Fibroblast of the conjunctiva (primary cell): ENCODE results near the gene NEB.
"Not testable (repeated sequence)": the region's sequence is repeated elsewhere in the genome, so short reads cannot be mapped to it uniquely, and the experiment has no call there.

Source experiments
- DNase-seq: peaks from one replicate; pipeline ENCODE4 v3.0.0-alpha.2; 2010; ENCODE audit warnings: low read depth

Gene NEB

GRCh38 chr2:151609705-151610104 lies 124.6 kb downstream of the NEB start:
- DNase-seq = no peak

DNA sequence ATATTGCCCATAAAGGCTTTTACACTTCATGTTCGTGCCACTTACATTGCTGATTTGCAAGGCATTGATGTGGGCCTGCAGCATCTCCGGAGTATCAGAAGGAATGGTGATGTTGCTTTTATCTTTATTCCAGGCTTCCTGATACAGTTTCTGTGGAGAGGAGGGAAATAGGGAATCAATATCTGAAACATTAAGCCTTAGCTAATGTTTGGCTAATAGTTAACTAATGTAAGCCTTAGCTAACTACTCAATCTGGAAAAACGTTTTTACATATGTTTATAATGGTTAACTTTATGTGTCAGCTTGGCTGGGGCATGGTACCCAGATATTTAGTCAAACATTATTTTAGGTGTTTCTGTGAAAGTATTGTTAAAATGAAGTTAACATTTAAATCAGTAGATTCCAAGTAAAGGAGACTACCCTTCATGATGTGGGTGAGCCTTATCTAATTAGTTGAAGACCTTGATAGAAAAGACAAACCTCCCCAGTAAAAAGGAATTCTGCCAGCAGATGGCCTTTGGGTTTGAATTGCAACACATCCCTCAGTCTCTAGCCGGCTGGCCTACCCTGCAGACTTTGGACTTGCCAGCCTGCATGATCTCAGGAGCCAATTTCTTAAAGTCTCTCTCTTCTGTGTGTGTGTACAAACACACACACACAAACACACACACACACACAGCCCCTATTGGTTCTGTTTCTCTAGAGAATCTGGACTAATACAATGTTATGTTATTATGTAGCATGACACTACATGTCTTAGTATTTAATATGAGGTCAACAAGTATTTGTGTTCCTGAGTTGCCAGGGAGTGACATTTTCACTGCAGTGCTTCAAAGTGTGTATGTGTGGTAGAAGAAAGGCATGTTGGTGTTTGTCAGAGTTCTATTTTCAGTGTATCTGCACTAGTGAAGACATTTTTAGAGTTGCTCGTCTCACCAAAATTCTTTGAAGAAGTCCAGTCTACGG lies 126.5 kb downstream of the NEB start:
- DNase-seq = not testable (repeated sequence)

- DNase-seq = not testable (repeated sequence)
Measured at GRCh38 chr2:151603530-151603929, 130.7 kb downstream of the NEB start.

- DNase-seq = not testable (repeated sequence)
Measured at GRCh38 chr2:151602402-151602801, 131.9 kb downstream of the NEB start.

- not testable (repeated sequence) for DNase-seq
Measured at GRCh38 chr2:151601803-151602202, 132.5 kb downstream of the NEB start.

GRCh38 chr2:151596903-151597608 lies 137.2 kb downstream of the NEB start:
- DNase-seq = not testable (repeated sequence)

DNA sequence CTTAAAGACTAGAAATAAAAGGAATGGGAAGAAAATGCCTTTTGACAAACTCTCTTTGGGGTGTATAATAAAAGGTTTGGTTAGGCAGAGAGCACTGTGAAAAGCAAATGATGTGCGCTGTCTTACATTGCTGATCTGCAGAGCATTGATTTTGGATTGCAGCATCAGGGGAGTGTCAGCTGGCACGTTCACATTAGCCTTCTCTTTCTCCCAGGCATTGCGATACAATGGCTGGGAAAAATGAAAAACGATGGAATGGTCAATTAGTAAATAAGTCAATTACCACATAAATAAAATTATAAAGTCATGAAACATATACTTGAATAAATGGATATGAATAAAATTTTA lies 142.4 kb downstream of the NEB start:
- not testable (repeated sequence) for DNase-seq

DNA sequence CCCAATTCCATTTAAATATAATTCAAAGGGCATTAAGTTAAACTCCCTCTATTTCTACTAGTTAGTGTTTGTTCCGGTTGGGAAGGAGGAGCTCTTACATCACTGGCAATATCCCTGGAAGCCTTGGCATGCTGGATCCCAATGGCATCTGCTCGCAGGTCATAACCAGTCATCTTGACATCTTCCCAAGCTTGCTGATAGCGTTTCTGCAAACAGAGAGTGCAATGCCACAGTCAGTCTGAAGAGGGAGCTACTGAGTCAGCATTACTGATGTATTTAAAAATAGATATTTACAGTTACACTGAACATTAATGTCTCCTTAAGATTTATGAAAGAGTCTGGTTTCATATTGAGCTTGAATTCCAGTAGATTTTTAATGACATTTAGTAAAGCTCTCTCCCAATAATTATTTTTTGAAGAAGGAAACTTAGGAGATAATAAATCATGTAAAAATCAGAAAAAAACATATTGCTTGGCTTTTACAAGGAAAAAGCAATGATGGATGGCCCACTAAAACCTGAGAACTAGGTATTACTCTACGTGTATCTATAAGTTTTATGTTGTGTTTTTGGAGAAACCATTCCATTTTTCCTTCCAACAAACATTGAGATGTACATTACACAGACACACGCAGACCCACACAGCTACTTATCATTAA lies 142.9 kb downstream of the NEB start:
- not testable (repeated sequence) for DNase-seq

- not testable (repeated sequence) for DNase-seq
Measured at GRCh38 chr2:151581300-151581699, 153.0 kb downstream of the NEB start.

DNA sequence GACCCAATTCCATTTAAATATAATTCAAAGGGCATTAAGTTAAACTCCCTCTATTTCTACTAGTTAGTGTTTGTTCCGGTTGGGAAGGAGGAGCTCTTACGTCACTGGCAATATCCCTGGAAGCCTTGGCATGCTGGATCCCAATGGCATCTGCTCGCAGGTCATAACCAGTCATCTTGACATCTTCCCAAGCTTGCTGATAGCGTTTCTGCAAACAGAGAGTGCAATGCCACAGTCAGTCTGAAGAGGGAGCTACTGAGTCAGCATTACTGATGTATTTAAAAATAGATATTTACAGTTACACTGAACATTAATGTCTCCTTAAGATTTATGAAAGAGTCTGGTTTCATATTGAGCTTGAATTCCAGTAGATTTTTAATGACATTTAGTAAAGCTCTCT lies 153.6 kb downstream of the NEB start:
- not testable (repeated sequence) for DNase-seq

GRCh38 chr2:151577116-151577515 lies 157.2 kb downstream of the NEB start:
- DNase-seq = no peak

DNA sequence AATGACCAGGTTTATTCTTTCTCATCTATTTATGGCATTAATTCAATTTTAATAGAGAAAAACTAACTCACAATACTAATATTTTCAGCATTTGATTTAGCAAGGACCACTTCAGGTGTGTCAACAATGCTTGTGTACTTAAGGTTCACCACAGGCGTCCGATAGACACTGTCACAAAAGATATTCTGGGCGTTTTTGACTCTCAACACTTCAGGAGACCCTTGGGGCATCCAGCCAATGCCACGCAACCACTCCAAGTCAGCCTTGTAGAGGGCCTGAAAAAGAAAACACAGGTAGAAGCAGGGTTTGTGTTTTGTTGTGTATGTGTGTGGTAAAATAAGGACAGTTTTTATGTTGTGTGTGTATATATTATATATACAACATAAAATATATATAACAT lies 158.2 kb downstream of the NEB start:
- DNase-seq = no peak

- no peak for DNase-seq
Measured at GRCh38 chr2:151575338-151575737, 158.9 kb downstream of the NEB start.

GRCh38 chr2:151570191-151570590 lies 164.1 kb downstream of the NEB start:
- DNase-seq = no peak

DNA sequence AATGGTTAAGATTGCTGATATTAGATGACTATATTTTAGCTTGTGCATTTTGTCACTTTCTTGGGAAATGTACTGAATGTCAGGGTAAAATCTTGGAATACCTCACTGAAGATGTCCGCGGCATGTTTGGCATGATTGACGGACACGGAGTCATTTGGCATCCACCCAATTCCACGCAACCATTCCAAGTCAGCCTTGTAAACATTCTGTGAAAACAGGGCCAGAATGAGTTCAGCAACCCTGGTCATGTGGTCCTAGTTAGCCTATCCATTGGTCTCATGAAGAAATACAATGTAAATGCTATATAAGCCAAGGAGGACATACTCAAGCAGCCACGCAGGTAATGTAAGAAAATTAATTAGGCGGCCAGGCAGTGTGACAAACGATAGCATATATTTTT lies 165.1 kb downstream of the NEB start:
- no peak for DNase-seq

GRCh38 chr2:151568501-151568900 lies 165.8 kb downstream of the NEB start:
- no peak for DNase-seq

DNA sequence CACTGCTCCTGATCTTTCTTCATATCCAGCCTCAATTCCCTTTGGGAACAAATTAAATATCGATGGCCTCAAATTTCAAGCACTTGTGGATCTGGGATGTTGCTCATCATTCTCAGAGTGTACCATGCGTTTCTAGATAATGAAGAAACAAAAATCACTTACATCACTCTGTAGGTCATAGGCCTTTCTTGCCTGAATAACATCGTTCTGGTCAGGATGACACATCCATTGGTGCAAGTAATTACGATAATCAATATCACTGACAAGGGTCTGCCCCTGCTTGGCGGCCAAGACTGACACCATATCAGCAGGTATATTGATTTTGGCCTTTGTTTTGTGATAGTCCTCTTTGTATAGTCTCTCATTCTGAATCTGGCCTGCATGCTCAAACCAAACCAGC lies 167.3 kb downstream of the NEB start:
- DNase-seq = no peak

DNA sequence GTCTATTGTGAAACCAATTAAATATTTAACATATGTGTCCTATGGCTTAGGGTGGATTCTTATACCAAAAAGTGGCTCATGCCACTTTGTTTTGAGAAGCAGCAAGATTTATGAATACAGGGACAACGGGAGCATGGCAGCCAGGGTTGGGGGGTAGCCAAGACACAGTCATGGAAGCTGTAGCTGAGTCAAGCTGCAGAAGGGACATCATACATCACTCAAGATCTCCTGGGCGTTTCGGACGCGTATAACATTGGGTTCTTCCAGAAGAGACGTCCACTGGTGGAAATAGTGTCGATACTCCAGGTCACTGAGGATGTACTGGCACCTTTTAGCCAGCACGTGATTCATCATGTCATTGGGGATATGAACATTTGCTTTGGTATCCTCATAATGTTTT lies 171.9 kb downstream of the NEB start:
- DNase-seq = no peak

GRCh38 chr2:151560289-151560688 lies 174.0 kb downstream of the NEB start:
- DNase-seq = no peak

DNA sequence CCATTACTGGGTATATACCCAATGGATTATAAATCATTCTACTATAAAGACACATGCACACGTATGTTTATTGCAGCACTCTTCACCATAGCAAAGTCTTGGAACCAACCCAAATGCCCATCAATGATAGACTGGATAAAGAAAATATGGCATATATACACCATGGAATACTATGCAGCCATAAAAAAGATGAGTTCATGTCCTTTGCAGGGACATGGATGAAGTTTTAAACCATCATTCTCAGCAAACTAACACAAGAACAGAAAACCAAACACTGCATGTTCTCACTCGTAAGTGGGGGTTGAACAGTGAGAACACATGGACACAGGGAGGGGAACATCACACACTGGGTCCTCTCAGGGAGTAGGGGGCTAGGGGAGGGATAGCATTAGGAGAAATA lies 174.8 kb downstream of the NEB start:
- DNase-seq = not testable (repeated sequence)

DNA sequence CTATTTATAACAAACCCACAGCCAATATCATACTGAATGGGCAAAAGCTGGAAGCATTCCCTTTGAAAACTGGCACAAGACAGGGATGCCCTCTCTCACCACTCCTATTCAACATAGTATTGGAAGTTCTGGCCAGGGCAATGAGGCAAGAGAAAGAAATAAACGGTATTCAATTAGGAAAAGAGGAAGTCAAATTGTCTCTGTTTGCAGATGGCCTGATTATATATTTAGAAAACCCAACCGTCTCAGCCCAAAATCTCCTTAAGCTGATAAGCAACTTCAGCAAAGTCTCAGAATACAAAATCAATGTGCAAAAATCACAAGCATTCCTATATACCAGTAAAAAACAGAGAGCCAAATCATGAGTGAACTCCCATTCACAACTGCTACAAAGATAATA lies 176.4 kb downstream of the NEB start:
- DNase-seq = not testable (repeated sequence)

DNA sequence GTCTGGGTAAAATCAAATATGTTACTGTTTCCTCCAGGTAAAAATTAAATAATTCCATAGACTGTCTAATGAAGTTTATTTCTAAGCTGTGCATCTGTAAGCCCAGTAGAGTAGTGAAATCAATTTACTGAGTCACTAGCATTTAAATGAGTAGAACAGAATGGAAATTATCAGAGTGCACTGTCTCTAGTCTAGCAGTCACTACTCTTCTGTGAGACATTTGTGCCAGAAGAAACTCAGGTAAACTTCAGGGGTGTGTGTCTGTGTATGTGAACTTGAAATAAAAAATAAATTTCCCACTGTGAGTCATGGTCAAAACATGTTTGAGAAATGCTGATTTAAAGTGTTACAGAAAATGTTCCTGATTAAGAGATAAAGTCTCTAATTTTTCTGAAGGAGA lies 178.2 kb downstream of the NEB start:
- DNase-seq = no peak

- DNase-seq = no peak
Measured at GRCh38 chr2:151552287-151552686, 182.0 kb downstream of the NEB start.
